Neural progenitor cell (in vitro differentiated cells): Measurements from ENCODE around the gene PAH.

Source experiments
- CTCF ChIP-seq: fragments of 200-600 bp; sonication (generic); IDR thresholded peaks from 2 replicates; pipeline ENCODE4 v1.5.1; 2017; ENCODE audit warnings: antibody characterized with exemption, mild to moderate bottlenecking
- EZH2 ChIP-seq: fragments of 200-600 bp; sonication (generic); IDR thresholded peaks from 2 replicates; pipeline ENCODE4 v1.6.1; 2017; ENCODE audit warnings: antibody characterized with exemption, mild to moderate bottlenecking, moderate library complexity
- EZH2phosphoT487 ChIP-seq: fragments of 200-600 bp; sonication (generic); IDR thresholded peaks from 2 replicates; pipeline ENCODE4 v1.6.1; 2017; ENCODE audit warnings: antibody characterized with exemption

- TF ChIP-seq CTCF (peak; percentile 8), EZH2 (peak; percentile 95), EZH2phosphoT487 (no peak)
Observed at GRCh38 chr12:102958073-102958829, 41.2 kb upstream of the PAH start.
